ENCODE data around the gene TES.

GRCh38 chr7:116271161-116271913 is 61.0 kb downstream of the TES start:
- TF ChIP-seq, protein P1, sequence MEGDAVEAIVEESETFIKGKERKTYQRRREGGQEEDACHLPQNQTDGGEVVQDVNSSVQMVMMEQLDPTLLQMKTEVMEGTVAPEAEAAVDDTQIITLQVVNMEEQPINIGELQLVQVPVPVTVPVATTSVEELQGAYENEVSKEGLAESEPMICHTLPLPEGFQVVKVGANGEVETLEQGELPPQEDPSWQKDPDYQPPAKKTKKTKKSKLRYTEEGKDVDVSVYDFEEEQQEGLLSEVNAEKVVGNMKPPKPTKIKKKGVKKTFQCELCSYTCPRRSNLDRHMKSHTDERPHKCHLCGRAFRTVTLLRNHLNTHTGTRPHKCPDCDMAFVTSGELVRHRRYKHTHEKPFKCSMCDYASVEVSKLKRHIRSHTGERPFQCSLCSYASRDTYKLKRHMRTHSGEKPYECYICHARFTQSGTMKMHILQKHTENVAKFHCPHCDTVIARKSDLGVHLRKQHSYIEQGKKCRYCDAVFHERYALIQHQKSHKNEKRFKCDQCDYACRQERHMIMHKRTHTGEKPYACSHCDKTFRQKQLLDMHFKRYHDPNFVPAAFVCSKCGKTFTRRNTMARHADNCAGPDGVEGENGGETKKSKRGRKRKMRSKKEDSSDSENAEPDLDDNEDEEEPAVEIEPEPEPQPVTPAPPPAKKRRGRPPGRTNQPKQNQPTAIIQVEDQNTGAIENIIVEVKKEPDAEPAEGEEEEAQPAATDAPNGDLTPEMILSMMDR (IDR thresholded peaks at IDR 0.05; ENCODE audit: poor library complexity, severe bottlenecking) = no peak
- no peak for TF ChIP-seq EP300 (conservative IDR thresholded peaks at IDR 0.05; ENCODE audit: poor library complexity, severe bottlenecking)
- no peak for TF ChIP-seq EZH2 (IDR thresholded peaks at IDR 0.05; ENCODE audit: borderline replicate concordance, insufficient read depth, low read length, poor library complexity, severe bottlenecking)

All from neural cell (in vitro differentiated cells).